ENCODE data around the gene PIGL. TPM values are rescaled to one million over a fixed set of nuclear protein-coding genes. Genes with fewer than 3 reads are reported as not detected.

The PIGL gene
- total RNA-seq, 1 experiment from 2014 or later: 16.0 TPM

DNA sequence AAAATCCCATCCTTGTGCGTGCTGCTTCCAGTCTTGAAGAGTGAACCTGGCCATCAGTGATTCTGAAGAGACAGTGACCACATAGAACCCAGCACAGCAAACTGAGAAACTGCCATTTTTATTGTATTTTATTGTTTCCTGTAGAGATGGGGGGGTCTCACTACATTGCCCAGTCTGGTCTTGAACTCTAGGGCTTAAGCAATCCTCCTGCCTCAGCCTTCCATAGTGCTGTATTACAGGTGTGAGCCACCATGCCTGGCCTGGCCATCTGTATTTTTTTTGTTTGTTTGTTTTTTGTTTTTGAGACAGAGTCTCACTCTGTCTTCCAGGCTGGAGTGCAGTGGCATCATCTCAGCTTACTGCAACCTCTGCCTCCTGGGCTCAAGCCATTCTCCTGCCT is 122.4 kb downstream of the PIGL start:
- Mint-ChIP-seq H3K4me3 (ENCODE audit: low read depth, unreplicated experiment) (no peak overlapping the region), H3K27ac (ENCODE audit: unreplicated experiment) (no peak overlapping the region), H3K9me3 (ENCODE audit: low read depth, unreplicated experiment) (no peaks in the 10 kb centered on the region), H3K36me3 (ENCODE audit: insufficient read depth, unreplicated experiment) (no peaks in the 10 kb centered on the region), H3K4me1 (ENCODE audit: low read depth, unreplicated experiment) (no peaks in the 10 kb centered on the region), H3K27me3 (ENCODE audit: unreplicated experiment) (no peaks in the 10 kb centered on the region)
- TF ChIP-seq, protein P1, sequence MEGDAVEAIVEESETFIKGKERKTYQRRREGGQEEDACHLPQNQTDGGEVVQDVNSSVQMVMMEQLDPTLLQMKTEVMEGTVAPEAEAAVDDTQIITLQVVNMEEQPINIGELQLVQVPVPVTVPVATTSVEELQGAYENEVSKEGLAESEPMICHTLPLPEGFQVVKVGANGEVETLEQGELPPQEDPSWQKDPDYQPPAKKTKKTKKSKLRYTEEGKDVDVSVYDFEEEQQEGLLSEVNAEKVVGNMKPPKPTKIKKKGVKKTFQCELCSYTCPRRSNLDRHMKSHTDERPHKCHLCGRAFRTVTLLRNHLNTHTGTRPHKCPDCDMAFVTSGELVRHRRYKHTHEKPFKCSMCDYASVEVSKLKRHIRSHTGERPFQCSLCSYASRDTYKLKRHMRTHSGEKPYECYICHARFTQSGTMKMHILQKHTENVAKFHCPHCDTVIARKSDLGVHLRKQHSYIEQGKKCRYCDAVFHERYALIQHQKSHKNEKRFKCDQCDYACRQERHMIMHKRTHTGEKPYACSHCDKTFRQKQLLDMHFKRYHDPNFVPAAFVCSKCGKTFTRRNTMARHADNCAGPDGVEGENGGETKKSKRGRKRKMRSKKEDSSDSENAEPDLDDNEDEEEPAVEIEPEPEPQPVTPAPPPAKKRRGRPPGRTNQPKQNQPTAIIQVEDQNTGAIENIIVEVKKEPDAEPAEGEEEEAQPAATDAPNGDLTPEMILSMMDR (IDR thresholded peaks at IDR 0.05; ENCODE audit: unreplicated experiment): no peak
- BruUV-seq (replicated peaks): no TSS peak
- intact Hi-C loops (cut with micrococcal nuclease; ENCODE audit: unreplicated experiment): no loop called here
- no peak for DNase-seq
- CTCF ChIA-PET: no interaction called here

DNA sequence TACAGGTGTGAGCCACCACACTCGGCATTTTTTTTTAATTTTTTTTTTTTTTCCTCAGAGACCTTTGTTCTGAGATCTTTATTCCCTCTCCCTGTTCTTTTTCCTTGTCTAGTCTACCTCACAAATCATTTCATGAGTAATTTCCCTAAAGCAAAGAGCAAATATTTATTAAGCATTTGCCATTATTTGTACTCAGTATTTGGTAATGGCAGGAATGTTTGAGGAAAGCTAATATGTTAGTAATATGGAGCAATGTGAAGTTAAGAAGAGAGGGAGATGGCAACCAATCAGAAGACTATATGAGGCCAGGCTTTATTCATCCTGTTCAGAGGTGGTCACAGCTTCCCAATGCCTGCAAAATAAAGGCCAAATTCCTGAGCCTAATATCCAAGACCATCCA is 122.9 kb downstream of the PIGL start:
- Mint-ChIP-seq H3K27me3 (ENCODE audit: unreplicated experiment) (no peaks in the 10 kb centered on the region), H3K27ac (ENCODE audit: unreplicated experiment) (no peak overlapping the region), H3K4me3 (ENCODE audit: low read depth, unreplicated experiment) (no peak overlapping the region), H3K36me3 (ENCODE audit: insufficient read depth, unreplicated experiment) (no peaks in the 10 kb centered on the region), H3K4me1 (ENCODE audit: low read depth, unreplicated experiment) (no peaks in the 10 kb centered on the region), H3K9me3 (ENCODE audit: low read depth, unreplicated experiment) (no peaks in the 10 kb centered on the region)
- CTCF ChIA-PET: interaction anchor here (0.6 kb wide), 2 partner anchors 16 to 79 kb away, joined by 3 to 5 read pairs; no protein-coding TSS in a partner anchor
- intact Hi-C loops (cut with micrococcal nuclease; ENCODE audit: unreplicated experiment): no loop called here
- BruUV-seq (replicated peaks): no TSS peak
- TF ChIP-seq, protein P1 (IDR thresholded peaks at IDR 0.05; ENCODE audit: unreplicated experiment): no peak
- no peak for DNase-seq

DNA sequence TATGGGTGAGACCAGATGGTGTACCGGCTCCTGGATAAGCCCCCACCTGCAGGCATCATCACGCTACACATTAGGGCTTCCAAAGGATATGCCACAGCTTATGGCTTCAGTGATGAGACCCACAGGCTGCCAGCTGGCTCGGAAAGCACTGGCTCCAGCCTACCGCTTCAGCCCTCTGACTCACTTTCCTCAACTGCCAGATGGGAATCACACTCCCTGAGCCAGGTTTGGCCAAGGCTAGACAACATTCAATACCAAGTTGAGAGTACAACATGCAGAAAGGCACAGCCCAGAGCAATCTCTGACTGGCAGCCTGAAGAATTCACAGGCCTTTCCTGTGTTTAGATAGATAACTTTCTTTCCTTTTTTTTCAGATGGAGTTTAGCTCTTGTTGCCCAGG is 126.0 kb downstream of the PIGL start:
- DNase-seq: no peak
- Mint-ChIP-seq H3K36me3 (ENCODE audit: insufficient read depth, unreplicated experiment) (no peaks in the 10 kb centered on the region), H3K27ac (ENCODE audit: unreplicated experiment) (no peak overlapping the region), H3K4me1 (ENCODE audit: low read depth, unreplicated experiment) (no peaks in the 10 kb centered on the region), H3K27me3 (ENCODE audit: unreplicated experiment) (no peaks in the 10 kb centered on the region), H3K9me3 (ENCODE audit: low read depth, unreplicated experiment) (no peaks in the 10 kb centered on the region), H3K4me3 (ENCODE audit: low read depth, unreplicated experiment) (no peak overlapping the region)
- BruUV-seq (replicated peaks): no TSS peak
- TF ChIP-seq, protein P1 (IDR thresholded peaks at IDR 0.05; ENCODE audit: unreplicated experiment): no peak
- intact Hi-C loops (cut with micrococcal nuclease; ENCODE audit: unreplicated experiment): no loop called here
- CTCF ChIA-PET: no interaction called here

DNA sequence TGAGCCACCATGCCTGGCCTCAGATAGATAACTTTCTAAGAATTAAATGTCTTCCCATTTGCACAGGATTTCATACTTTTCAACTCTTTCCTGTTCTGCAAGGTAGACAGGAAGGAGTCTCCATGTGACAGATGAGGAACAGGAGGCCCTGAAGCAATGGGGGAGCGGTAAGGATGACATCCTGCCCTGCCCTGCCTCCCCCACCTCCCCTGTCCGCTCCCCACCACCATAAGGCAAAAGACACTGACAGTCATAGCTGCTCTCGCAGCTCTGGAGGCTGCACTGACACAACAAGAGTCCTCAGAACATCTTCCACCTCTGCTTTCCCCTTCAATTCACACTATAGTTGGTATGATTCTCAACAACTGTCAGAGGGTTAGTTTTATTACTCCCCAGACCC is 126.6 kb downstream of the PIGL start:
- H3K4me3 Mint-ChIP-seq (ENCODE audit: low read depth, unreplicated experiment): no peak overlapping the region
- H3K27ac Mint-ChIP-seq (ENCODE audit: unreplicated experiment): no peak overlapping the region
- no peak for DNase-seq
- TF ChIP-seq, protein P1 (IDR thresholded peaks at IDR 0.05; ENCODE audit: unreplicated experiment): no peak
- no peaks in the 10 kb centered on the region for H3K4me1 Mint-ChIP-seq (ENCODE audit: low read depth, unreplicated experiment)
- H3K27me3 Mint-ChIP-seq (ENCODE audit: unreplicated experiment): no peaks in the 10 kb centered on the region
- intact Hi-C loops (cut with micrococcal nuclease; ENCODE audit: unreplicated experiment): no loop called here
- BruUV-seq (replicated peaks): no TSS peak
- no peaks in the 10 kb centered on the region for H3K9me3 Mint-ChIP-seq (ENCODE audit: low read depth, unreplicated experiment)
- CTCF ChIA-PET: no interaction called here
- H3K36me3 Mint-ChIP-seq (ENCODE audit: insufficient read depth, unreplicated experiment): no peaks in the 10 kb centered on the region

Measured in Calu3 (cell line).